ENCODE measurements around the gene PAPSS2.
A peak's percentile ranks its signal among the peaks of the same experiment; 100 is the strongest.
"Not testable (repeated sequence)": the region's sequence is repeated elsewhere in the genome, so short reads cannot be mapped to it uniquely, and the experiment has no call there.

The PAPSS2 gene

GRCh38 chr10:87642988-87643387 lies 16.7 kb upstream of the PAPSS2 start:
- DNase-seq (no peak), ATAC-seq (no peak)

- DNase-seq (no peak), ATAC-seq (no peak)
These were observed 15.8 kb upstream of the PAPSS2 start for GRCh38 chr10:87643920-87644319.

DNA sequence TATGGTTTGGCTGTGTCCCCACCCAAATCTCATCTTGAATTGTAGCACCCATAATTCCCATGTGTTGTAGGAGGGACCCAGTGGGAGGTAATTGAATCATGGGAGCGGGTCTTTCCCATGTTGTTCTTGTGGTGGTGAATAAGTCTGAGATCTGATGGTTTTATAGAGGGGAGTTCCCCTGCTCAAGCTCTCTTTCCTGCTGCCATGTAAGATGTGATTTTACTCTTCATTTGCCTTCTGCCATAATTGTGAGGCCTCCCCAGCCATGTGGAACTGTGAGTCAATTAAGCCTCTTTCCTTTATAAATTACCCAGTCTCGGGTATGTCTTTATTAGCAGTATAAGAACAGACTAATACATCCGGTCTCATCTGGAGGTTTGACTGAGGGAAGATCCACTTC lies 15.2 kb upstream of the PAPSS2 start:
- DNase-seq, result not testable (repeated sequence)
- ATAC-seq, result peak; percentile 42

DNA sequence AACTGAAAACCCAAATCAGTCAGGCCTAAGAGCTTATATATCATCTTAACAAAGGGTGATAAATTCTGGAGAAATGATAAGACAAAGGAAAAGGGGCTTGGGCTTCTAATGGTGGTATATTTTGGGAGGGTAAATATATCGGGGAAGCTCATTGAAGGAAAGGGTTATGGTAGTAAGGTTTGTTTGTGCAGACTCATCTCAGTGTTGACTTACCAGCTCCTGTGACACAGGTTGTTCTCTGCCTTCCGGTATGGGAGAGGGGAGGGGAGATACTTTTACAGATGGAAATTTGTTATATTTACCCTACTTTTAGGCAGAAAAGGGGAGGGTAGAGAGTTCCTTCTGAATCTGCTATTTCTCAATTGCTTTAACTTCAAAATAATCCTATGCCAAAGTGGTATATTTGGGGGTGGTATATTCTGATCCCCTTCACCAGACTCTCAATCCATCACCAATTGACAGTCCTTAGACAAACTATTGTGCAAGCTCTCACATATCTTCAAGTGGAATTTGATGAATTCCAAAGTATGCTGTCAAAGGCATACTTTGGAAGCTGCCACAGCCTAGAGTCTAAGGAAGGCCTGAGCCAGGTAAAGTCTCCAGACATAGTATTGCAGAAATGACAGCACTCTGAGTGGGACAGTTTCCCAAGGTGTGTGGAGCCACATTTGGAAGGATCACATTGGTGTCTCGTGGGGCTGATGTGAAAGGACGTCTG lies 13.3 kb upstream of the PAPSS2 start:
- DNase-seq (no peak), ATAC-seq (no peak)

- peak; percentile 83 for ATAC-seq
- DNase-seq, result no peak
These were observed 12.7 kb upstream of the PAPSS2 start for GRCh38 chr10:87646935-87647334.

DNA sequence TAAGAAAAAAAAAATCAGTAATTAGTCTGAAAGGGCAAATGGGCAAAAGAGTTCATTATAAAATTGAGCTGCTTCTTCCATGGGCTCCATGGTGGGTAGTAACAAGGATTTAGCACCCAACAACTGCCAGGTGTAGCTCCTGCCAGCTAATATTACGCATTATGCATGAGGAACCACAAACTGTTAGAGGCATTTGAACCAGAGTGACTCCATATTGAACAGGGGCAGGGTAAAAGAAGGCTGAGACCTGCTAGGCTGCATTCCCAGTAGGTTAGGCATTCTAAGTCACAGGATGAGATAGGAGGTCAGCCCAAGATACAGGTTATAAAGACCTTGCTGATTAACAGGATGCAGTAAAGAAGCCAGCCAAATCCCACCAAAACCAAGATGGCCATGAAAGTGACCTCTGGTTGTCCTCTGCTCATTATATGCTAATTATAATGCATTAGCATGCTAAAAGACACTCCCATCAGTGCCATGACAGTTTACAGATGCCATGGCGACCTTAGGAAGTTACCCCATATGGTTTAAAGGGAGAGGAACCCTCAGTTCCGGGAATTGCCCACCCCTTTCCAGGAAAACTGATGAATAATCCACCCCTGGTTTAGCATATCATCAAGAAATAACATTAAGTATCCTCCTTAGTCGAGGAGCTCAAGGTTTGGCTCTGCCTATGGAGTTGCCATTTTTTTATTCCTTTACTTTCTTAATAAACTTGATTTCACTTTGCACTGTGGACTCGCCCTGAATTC lies 8.7 kb upstream of the PAPSS2 start:
- DNase-seq (no peak), ATAC-seq (no peak)

DNA sequence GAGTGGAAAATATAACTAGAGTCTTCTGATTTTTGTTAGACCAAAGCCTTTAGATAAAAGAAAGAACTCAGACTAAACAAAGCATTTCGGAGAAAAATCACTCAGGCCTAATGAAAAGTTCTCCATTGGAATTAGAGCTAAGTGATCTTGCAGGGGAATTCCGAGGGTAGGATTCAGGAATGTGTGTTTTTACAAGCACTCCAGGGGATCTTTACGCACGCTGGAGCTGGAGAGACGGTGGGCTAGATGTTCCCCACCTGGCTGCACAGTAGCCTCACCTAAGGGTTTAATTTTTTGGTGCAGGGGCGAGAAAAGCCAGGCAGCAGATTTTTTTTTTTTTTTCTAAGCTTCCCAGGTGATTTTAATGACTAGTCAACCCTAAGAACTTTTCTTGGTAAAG lies 7.9 kb upstream of the PAPSS2 start:
- no peak for DNase-seq
- ATAC-seq, result no peak

DNA sequence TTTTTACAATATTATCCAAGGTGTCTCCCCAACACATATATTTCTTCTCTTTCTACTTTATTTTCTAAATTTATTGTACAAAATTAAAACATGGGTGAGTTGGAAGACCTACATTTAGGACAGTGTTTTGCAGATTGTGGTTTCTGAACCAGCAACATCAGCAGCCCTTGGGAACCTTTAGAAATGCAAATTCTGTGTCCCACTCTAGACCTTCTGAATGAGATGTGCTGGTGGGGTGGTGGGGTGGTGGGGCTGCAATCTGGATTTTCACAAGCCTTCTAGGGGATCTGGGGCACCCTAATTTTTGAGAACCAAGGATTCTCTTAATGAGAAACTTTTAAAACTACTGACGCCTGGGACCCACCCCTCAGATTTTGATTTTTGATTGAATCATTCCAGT lies 7.4 kb upstream of the PAPSS2 start:
- no peak for DNase-seq
- ATAC-seq, result no peak

GRCh38 chr10:87654212-87654611 lies 5.5 kb upstream of the PAPSS2 start:
- ATAC-seq (no peak), DNase-seq (no peak)

DNA sequence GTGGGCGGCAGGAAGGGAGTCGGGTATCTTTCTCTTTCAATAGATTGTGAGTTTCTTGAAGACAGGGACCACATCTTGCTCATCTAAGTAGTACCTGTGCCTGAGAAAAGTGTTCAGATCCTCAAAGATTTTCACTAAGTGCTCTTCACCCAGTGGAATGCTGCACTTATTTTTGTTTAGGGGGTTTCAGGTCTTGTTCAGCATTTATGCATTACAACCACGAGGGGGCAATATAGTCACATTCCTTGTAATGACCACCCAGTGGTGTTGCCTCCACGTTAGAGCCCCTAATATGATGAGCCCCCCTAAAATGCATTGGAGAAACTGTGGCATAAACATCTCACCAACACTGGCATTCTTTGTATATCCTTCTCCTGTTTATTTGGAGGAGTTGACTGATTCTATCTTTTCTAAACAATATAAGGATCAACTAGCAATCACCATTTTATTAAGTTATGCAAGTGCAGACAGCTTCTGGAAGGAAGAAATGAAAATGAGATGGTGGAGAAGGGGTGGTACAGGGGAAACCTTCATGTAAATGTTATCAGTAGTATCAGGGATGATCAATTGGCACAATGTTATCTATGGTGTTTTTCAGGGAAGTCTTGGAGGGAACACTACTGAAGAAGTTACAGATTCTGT lies 3.1 kb upstream of the PAPSS2 start:
- ATAC-seq, result no peak
- no peak for DNase-seq

DNA sequence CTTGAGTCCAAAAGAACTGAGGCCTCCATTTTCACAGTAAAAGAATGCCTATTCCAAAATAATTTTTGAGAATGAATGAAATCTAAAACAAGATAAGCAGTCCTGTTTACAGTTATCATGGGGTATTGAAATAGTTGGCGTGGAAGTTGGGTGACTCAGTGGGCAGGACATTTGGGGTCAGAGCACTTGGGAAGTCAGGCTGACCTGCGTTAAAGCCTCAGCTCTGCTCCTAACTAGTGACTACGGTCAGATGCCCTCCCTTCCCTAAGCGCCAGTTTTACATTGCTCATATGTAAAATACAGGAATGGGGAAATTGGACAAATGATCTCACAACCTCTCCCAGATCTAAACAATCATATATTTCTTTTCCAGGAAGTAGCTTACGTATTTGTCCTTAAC lies 2.3 kb upstream of the PAPSS2 start:
- no peak for DNase-seq
- ATAC-seq, result no peak

DNA sequence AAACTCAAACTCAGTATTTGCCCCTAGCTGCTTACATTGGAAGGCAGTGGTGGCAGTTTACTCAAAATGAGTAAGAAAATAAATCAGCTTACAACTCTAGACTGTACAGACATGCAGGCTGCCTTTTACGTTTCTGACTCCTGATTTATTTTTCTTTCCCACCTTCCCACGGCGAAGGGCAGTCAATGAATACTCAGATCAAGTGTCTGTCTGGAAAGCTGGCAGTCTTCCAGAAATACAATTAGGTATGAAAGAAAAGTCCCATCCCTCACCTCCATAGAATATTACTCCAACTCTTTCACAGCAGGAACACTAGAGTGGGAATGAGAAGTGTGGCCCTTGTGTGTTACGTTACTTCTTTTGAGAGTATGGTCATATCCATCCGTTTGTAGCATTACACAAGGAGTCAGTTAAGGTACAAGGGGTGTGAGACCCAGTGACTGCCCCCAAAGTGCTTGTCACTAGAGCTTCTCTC lies 1.3 kb upstream of the PAPSS2 start:
- no peak for ATAC-seq
- no peak for DNase-seq

- ATAC-seq (no peak), DNase-seq (no peak)
These were observed 671 bp upstream of the PAPSS2 start for GRCh38 chr10:87658858-87659555.

DNA sequence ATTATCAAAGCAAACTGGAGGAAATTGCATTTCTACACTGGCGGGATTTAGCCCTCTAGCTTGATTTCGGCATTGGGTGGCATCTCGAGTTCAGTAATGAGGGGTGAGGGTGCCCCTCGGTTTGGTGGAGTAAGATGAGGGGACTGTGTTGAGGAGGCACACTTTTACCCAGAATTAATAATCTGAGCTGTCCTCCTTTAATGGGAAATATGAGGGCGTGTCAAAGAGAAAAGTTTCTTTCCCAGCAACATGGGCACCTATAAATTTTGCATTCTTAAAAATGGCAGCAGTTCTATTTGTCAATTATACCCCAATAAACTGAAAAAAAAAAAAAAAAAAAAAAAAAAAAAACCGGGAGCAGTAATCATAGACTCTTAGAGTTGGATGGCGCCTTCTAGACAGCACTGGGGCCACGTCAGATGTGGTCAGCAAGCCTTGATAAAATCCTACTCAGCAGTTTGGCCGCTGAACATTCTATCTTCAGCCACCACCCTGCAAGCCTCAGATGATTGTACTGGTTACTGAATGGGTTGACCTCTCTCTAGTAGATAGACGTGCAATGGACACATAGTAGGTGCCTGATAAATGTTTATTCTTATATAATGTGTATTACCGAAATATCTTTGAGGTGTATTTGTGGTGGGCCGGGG lies 931 bp downstream of the PAPSS2 start:
- DNase-seq, result no peak
- ATAC-seq, result no peak

GRCh38 chr10:87661861-87662785 lies 2.4 kb downstream of the PAPSS2 start:
- DNase-seq (no peak), ATAC-seq (no peak)

DNA sequence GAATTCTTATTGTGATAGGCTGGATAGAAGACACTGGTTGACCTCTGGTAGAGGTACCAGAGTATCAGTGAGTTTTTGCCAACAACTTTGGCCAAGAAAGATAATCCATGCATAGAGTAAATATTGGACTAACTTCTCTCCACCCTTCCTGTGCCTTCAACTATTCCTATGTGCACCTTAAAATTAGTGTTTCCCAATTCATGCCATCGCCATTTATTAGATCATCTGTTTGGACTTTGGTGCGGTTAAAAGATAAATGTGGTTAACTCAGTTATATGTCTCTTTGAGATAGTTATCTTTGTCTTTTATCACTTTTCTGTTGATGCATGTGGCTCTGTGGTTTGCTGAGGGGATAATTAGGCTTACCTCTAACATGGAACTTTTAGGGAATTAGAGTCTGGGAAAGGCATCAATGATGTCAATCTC lies 4.6 kb downstream of the PAPSS2 start:
- DNase-seq (no peak), ATAC-seq (no peak)

DNA sequence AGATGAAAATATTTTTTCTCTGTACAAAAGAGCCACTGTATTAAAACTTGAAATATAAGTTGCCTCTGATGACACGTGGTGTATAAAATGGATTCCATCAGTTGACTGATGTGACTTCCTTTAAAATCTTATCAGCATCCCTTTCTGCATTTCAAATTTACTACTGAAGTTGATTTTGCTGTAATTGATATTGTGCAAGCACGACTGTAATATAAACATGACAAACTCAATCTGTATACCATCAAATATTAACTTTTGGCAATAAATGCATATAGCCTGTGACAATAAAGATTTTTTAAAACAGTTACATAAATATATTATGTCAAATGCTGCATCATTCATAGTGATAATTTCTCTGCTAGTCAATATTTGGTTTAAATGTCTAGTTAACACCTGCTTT lies 7.8 kb downstream of the PAPSS2 start:
- no peak for ATAC-seq
- no peak for DNase-seq

DNA sequence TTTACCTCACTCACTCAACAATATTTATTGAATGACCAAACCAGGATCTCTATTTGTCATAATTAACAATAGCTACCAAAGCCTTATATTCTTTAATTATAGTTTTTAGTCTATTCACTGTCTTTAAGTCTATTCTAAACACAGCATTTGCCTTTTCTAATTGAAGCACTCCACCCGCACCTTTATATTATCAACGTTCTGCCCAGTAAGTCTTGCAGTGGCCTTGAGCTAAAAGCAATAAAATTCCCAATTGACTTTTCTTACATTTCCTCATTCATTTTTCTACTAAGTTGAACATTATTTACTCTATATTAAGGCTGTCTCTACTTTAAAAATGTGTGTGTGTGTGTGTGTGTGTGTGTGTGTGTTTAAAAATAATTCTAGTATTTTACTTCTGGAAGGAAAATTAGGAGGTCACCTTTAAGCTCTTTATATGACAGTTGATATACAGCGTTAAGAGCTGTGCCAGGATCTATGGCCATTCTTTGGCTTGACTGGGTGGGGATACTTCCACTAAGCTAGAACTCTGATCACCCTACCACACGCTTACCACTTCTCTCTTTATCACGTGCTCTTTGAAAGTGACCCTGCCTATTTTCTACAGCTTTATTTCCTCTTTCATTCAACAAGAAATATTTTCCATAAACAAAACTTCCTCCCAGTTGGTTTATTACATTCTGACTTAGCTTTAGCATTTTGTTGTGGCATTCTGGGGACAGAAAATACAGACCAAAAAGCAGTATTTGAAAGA lies 8.8 kb downstream of the PAPSS2 start:
- no peak for DNase-seq
- no peak for ATAC-seq

GRCh38 chr10:87669752-87670151 lies 10.1 kb downstream of the PAPSS2 start:
- ATAC-seq (no peak), DNase-seq (no peak)

- peak; percentile 67 for ATAC-seq
These were observed 10.9 kb downstream of the PAPSS2 start for GRCh38 chr10:87670586-87670985.

More at GRCh38 chr10:87670586-87670985, 10.9 kb downstream of the PAPSS2 start:
- no peak for DNase-seq

Data from stimulated activated naive CD8-positive, alpha-beta T cell treated with anti-CD3 and anti-CD28 coated beads, Interleukin-15, Interleukin-2, amounts not matched to agents 100 U/mL and 50 U/mL, for 24 hours (primary cell).